Aorta (tissue), 5 donors: Measurements from ENCODE around the gene GRK2. TPM values are rescaled to one million over a fixed set of nuclear protein-coding genes. Genes with fewer than 3 reads are reported as not detected.

Experiments used
- ATAC-seq: fragments of 200-7000 bp; cut with Tn5 transposase; one replicate; pipeline ENCODE4 v1.9.1; 2022; ENCODE audit warnings: moderate library complexity; ENCODE audit not compliant: low FRiP score
- DNase-seq, 2 donors: peaks; one replicate each; pipeline ENCODE4 v3.0.0-alpha.2; 2020
- H3K27ac ChIP-seq, 2 donors: one replicate each; pipeline ENCODE4 v1.5.1; 2013; ENCODE audit warnings: low read length in 2 of 2, mild to moderate bottlenecking in 2 of 2, moderate library complexity in 2 of 2, control low read depth in 1 of 2, inconsistent platforms in 1 of 2, low read depth in 1 of 2
- H3K27me3 ChIP-seq, 2 donors: one replicate each; pipeline ENCODE4 v1.6.1; 2013; ENCODE audit warnings: control low read depth in 1 of 2, low read length in 1 of 2, mild to moderate bottlenecking in 1 of 2, moderate library complexity in 1 of 2; ENCODE audit not compliant: insufficient read depth in 2 of 2, control insufficient read depth in 1 of 2
- H3K36me3 ChIP-seq, 2 donors: one replicate each; pipeline ENCODE4 v1.6.1; 2013; ENCODE audit warnings: control low read depth in 1 of 2, low read length in 1 of 2, mild to moderate bottlenecking in 1 of 2; ENCODE audit not compliant: insufficient read depth in 2 of 2, control insufficient read depth in 1 of 2
- H3K4me1 ChIP-seq, 2 donors: one replicate each; pipeline ENCODE4 v1.6.1; 2013; ENCODE audit warnings: low read length in 2 of 2, control low read depth in 1 of 2, mild to moderate bottlenecking in 1 of 2, moderate library complexity in 1 of 2; ENCODE audit not compliant: insufficient read depth in 2 of 2, control insufficient read depth in 1 of 2
- H3K4me3 ChIP-seq, 2 donors: one replicate each; pipeline ENCODE4 v1.5.1; 2013; ENCODE audit warnings: low read length in 2 of 2, control low read depth in 1 of 2, mild to moderate bottlenecking in 1 of 2
- H3K9me3 ChIP-seq: one replicate; pipeline ENCODE4 v1.6.1; 2013; ENCODE audit warnings: mild to moderate bottlenecking, low read length; ENCODE audit not compliant: control insufficient read depth
- WGBS, 2 donors: extraction: QIAGEN DNeasy Blood & Tissue Kit; methylation state at CpG; one replicate each; pipeline ENCODE4 v1.1.7; 2013; 5-methylcytosine and 5-hydroxymethylcytosine counted together
- intact Hi-C, 2 donors: fragments of 100-400 bp; cut with DNase I; formaldehyde crosslinking; loops; one replicate each; pipeline versions ENCODE4 v1.14.2 to v1.15.0; 2022
- polyA plus RNA-seq, 2 donors: library from polyadenylated mRNA; stranded (reverse); fragments of 200-250 nt; gene quantifications; one replicate each; pipeline ENCODE4 v1.2.3, GENCODE V29; 2013
- total RNA-seq, 2 donors: library from RNA; stranded (reverse); fragmentation: NEBNext Ultra II Directional; extraction: Animal tissue kit (Norgen Biotek cat#: 25700); gene quantifications; one replicate each; pipeline ENCODE4 v1.2.1, GENCODE V29; 2021
- donor health status: healthy with polysubstance abuse.
- donor health status: Bipolar disorder and iron deficiency.
- donor health status: DM: no; HTN: no; CAD: no.
- donor health status: DM: no; HTN: no; CAD: no.
- donor health status: DM: yes; HTN: yes; CAD: no.

The GRK2 gene
- total and polyA plus RNA-seq, 4 donors: 29.3 to 77.6 (median 53.7) TPM

DNA sequence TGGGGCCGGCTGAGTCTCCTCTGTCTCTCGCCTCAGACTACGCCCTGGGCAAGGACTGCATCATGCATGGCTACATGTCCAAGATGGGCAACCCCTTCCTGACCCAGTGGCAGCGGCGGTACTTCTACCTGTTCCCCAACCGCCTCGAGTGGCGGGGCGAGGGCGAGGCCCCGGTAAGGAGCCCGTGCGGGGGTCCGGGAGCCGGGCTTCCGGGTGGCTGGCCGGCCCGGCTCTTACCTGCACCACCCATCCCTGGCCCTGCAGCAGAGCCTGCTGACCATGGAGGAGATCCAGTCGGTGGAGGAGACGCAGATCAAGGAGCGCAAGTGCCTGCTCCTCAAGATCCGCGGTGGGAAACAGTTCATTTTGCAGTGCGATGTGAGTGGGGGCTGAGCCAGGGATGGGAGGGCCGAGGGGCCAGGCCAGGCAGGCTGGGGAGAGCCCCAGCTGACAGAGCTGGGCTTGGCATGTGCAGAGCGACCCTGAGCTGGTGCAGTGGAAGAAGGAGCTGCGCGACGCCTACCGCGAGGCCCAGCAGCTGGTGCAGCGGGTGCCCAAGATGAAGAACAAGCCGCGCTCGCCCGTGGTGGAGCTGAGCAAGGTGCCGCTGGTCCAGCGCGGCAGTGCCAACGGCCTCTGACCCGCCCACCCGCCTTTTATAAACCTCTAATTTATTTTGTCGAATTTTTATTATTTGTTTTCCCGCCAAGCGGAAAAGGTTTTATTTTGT is 18.7 kb downstream of the GRK2 start:
- peak; percentile 56 to 77 for DNase-seq
- H3K27me3 ChIP-seq: no peaks in the 10 kb centered on the region
- intact Hi-C loops: no loop called here
- H3K9me3 ChIP-seq: no peaks in the 10 kb centered on the region
- peaks cover 0 to 14% of the 10 kb centered on the region in 2 donors for H3K36me3 ChIP-seq
- H3K27ac ChIP-seq: no peak overlapping the region
- no peak overlapping the region for H3K4me3 ChIP-seq
- H3K4me1 ChIP-seq: no peaks in the 10 kb centered on the region
- WGBS, 2 donors: 87 to 91% methylated on average over 38 to 45 of the region's 45 CpGs
- ATAC-seq: no peak

DNA sequence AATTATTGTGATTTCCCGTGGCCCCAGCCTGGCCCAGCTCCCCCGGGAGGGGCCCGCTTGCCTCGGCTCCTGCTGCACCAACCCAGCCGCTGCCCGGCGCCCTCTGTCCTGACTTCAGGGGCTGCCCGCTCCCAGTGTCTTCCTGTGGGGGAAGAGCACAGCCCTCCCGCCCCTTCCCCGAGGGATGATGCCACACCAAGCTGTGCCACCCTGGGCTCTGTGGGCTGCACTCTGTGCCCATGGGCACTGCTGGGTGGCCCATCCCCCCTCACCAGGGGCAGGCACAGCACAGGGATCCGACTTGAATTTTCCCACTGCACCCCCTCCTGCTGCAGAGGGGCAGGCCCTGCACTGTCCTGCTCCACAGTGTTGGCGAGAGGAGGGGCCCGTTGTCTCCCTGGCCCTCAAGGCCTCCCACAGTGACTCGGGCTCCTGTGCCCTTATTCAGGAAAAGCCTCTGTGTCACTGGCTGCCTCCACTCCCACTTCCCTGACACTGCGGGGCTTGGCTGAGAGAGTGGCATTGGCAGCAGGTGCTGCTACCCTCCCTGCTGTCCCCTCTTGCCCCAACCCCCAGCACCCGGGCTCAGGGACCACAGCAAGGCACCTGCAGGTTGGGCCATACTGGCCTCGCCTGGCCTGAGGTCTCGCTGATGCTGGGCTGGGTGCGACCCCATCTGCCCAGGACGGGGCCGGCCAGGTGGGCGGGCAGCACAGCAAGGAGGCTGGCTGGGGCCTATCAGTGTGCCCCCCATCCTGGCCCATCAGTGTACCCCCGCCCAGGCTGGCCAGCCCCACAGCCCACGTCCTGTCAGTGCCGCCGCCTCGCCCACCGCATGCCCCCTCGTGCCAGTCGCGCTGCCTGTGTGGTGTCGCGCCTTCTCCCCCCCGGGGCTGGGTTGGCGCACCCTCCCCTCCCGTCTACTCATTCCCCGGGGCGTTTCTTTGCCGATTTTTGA is 19.5 kb downstream of the GRK2 start:
- ATAC-seq (no peak), DNase-seq (peak; percentile 55 to 72)
- intact Hi-C loops: no loop called here
- Histone ChIP-seq H3K36me3 (peaks cover 0 to 14% of the 10 kb centered on the region in 2 donors), H3K9me3 (no peaks in the 10 kb centered on the region), H3K27me3 (no peaks in the 10 kb centered on the region), H3K4me3 (no peak overlapping the region), H3K27ac (no peak overlapping the region), H3K4me1 (no peaks in the 10 kb centered on the region)
- WGBS, 2 donors: 90% methylated on average over 38 to 39 of the region's 39 CpGs

DNA sequence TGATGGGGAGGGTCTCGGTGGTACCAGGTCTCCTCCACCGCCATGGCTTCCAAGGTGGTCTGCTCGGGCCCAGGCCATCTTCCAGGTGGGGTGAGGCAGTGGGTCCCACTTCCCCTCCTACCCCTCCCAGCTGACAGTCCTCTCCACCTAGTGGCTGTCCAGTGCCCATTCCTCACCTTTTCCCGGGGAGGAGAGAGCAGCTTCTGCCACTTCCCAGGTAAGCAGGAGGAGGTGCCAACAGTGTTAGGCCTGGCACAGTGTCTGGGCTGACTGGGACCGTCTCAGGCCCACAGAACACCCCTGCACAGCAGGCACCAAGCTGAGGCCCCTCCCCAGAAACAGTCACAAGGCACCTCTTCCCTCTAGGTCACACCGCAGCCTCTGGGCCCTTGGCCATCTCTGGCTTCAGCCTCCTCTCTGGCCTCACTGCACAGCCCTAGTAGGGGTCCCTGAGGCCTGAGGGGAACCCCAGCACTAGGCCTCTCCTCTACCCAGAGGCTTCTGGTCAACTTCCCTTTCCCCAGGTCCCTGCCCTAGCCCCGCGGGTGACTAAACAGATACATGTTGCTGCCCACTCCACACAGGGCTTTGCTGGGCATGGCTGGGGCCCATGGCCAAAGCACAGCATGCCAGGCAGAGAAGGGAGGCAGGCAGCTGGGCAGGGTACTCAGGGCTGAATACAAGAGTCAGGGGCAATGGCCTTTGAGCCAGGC is 20.5 kb downstream of the GRK2 start:
- Histone ChIP-seq H3K4me3 (no peak overlapping the region), H3K4me1 (no peaks in the 10 kb centered on the region), H3K36me3 (peaks cover 0 to 16% of the 10 kb centered on the region in 2 donors), H3K9me3 (no peaks in the 10 kb centered on the region), H3K27me3 (no peaks in the 10 kb centered on the region), H3K27ac (peak overlapping the region in 1 of 2 donors; percentile 2)
- WGBS, 2 donors: 82 to 85% methylated on average over 8 of the region's 8 CpGs
- intact Hi-C loops: no loop called here
- no peak for ATAC-seq
- peak; percentile 78 for DNase-seq

DNA sequence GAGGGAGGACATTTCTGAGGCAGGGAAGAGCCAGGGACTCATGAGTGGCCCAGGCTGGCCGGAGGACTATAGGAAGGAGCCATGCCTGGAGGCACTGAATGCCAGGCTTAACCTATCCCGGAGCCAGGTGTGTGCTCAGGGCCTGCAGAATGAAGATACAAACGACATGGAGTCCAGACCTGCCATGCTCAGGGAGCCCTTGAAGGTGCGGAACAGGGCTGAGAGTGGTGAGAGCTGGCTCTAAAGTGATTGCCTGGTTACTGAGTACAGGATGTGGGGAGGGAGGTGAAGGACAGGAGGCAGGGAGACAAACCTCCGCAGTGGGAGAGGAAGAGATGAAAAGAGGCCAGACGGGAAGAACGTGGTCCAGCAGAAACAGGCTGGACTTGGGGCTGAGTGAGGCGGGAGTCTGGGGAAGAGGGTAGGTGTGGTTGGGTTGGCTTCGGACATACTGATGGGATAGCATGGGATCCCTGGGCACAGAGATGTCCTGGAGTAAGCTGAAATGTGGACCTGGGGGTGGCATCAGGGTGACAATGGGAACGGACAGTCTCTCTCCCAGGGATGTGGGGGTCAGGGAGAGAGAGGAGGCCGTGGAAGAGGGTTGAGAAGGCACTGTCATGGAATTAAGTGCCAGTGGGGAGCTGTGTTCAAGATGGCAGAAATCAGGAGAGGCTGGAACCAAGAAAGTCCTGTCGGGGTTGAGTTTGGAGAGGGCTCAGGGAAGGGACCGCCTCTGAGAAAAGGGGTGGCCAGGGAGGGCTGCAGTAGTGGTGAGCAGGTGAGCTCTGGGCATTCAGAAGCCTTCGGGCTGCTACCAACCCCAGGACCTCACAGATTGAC is 21.3 kb downstream of the GRK2 start:
- no peak for ATAC-seq
- Histone ChIP-seq H3K4me3 (no peak overlapping the region), H3K36me3 (peaks cover 0 to 15% of the 10 kb centered on the region in 2 donors), H3K27me3 (no peaks in the 10 kb centered on the region), H3K27ac (peak overlapping the region; percentile 38 to 85), H3K9me3 (no peaks in the 10 kb centered on the region), H3K4me1 (no peaks in the 10 kb centered on the region)
- DNase-seq: peak; percentile 43 to 72
- 79 to 81% methylated on average over 14 of the region's 14 CpGs for WGBS, 2 donors
- intact Hi-C loops: no loop called here

DNA sequence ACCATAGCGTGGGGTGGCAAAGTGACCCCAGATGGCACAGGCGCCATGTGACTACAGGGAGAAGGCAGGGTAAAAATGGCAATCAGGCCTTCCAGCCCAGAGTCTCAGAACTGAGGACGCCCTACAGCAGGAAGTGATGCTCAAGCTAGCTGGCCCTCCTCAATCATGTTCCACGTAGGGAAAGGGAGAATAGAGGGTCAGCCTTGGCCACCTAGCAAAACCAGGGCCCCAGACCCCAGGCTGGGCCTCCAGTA is 21.9 kb downstream of the GRK2 start:
- intact Hi-C loops: no loop called here
- DNase-seq (no peak), ATAC-seq (no peak)
- H3K4me1 ChIP-seq: no peaks in the 10 kb centered on the region
- no peak overlapping the region for H3K4me3 ChIP-seq
- peak overlapping the region; percentile 38 to 85 for H3K27ac ChIP-seq
- WGBS, 2 donors: 27% methylated on average over 4 of the region's 4 CpGs
- H3K27me3 ChIP-seq: no peaks in the 10 kb centered on the region
- peaks cover 0 to 10% of the 10 kb centered on the region in 2 donors for H3K36me3 ChIP-seq
- H3K9me3 ChIP-seq: no peaks in the 10 kb centered on the region

DNA sequence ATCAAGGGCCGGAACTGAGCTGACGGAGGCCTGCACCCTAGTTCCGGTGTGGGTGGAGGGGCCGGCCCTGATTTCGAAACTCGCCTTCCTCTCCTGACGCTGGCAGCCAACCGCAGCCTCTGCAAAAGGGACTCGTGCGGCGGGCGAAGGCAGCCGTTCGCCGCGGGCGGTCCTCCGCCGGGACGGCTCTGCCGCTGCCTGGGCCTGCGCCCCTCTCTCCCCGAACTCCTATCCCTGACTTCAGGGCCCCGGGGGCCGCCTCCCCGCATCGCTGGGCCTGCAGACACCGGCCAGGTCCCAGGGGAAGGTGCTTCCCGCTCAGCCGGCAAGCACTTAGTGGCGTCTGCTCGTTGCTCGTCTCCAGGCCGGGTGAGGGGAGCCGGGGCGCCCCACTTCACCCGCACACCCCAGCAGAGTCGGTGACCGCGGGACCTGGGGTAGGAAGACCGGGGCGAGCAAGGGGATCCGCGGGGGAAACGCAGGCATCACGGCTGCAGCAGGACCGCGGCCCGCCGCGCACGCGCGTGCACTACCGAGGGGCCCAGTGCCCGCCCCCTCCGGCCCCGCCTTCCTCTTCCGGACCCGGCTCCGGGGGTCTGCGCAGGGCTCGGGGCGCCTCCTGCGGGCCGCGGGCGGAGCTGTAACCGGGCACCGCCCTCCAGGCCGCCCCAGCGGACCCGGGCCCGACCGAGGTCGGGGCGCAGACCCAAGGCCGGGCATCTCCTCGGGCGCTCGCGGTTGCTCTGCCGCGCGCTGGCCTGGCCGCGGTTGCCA is 22.4 kb downstream of the GRK2 start:
- WGBS, 2 donors: 0 to 1% methylated on average over 56 to 87 of the region's 87 CpGs
- Histone ChIP-seq H3K4me3 (peak overlapping the region; percentile 64 to 89), H3K9me3 (no peaks in the 10 kb centered on the region), H3K27ac (peak overlapping the region; percentile 1 to 85), H3K27me3 (no peaks in the 10 kb centered on the region), H3K4me1 (no peaks in the 10 kb centered on the region), H3K36me3 (peaks cover 0 to 9% of the 10 kb centered on the region in 2 donors)
- ATAC-seq (peak; percentile 90), DNase-seq (peak; percentile 95 to 96)
- intact Hi-C loops: no loop called here

DNA sequence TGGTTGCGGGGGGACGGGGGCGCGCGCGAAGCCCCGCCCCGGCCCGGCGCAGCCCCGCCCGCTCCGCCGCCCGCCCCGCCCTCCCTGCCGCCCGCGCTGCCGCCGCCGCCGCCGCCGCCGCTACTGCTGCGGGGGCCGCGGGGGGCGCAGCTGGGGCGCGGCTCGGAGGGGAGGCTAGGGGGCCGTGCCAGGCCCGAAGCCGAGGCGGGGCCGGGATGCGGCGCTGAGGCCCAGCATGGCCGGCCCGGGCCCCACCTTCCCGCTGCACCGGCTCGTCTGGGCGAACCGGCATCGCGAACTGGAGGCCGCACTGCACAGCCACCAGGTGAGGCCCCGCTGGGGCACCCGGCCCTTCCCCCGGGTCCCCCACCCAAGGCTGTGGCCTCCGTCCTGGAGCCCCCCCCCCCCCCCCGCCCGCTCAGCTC is 23.0 kb downstream of the GRK2 start, which contains the start of gene ANKRD13D:
ANKRD13D (plus strand) TSS at position 78 of the 425 bp plus-strand sequence; CDS start at position 236, 158 bp downstream.
- Histone ChIP-seq H3K36me3 (peaks cover 0 to 6% of the 10 kb centered on the region in 2 donors), H3K27ac (peak within 1 kb of the TSS; percentile 38 to 85), H3K27me3 (no peaks in the 10 kb centered on the region), H3K4me1 (no peaks in the 10 kb centered on the region), H3K9me3 (no peaks in the 10 kb centered on the region), H3K4me3 (peak within 1 kb of the TSS; percentile 64 to 89)
- no peak for DNase-seq
- intact Hi-C loops: no loop called here
- WGBS, 2 donors: 0 to 1% methylated on average over 20 to 56 of the region's 56 CpGs
- ATAC-seq: no peak
